Left forelimb (tissue), 1 donor: Measurements from ENCODE around the gene GOLGA2.

Source experiments
- DNase-seq: peaks from one replicate; pipeline ENCODE4 v3.0.0-alpha.2; 2018; ENCODE audit warnings: low spot score

Gene GOLGA2, protein sequence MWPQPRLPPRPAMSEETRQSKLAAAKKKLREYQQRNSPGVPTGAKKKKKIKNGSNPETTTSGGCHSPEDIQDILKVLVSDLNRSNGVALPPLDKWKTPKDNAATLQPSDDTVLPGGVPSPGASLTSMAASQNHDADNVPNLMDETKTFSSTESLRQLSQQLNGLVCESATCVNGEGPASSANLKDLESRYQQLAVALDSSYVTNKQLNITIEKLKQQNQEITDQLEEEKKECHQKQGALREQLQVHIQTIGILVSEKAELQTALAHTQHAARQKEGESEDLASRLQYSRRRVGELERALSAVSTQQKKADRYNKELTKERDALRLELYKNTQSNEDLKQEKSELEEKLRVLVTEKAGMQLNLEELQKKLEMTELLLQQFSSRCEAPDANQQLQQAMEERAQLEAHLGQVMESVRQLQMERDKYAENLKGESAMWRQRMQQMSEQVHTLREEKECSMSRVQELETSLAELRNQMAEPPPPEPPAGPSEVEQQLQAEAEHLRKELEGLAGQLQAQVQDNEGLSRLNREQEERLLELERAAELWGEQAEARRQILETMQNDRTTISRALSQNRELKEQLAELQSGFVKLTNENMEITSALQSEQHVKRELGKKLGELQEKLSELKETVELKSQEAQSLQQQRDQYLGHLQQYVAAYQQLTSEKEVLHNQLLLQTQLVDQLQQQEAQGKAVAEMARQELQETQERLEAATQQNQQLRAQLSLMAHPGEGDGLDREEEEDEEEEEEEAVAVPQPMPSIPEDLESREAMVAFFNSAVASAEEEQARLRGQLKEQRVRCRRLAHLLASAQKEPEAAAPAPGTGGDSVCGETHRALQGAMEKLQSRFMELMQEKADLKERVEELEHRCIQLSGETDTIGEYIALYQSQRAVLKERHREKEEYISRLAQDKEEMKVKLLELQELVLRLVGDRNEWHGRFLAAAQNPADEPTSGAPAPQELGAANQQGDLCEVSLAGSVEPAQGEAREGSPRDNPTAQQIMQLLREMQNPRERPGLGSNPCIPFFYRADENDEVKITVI

DNA sequence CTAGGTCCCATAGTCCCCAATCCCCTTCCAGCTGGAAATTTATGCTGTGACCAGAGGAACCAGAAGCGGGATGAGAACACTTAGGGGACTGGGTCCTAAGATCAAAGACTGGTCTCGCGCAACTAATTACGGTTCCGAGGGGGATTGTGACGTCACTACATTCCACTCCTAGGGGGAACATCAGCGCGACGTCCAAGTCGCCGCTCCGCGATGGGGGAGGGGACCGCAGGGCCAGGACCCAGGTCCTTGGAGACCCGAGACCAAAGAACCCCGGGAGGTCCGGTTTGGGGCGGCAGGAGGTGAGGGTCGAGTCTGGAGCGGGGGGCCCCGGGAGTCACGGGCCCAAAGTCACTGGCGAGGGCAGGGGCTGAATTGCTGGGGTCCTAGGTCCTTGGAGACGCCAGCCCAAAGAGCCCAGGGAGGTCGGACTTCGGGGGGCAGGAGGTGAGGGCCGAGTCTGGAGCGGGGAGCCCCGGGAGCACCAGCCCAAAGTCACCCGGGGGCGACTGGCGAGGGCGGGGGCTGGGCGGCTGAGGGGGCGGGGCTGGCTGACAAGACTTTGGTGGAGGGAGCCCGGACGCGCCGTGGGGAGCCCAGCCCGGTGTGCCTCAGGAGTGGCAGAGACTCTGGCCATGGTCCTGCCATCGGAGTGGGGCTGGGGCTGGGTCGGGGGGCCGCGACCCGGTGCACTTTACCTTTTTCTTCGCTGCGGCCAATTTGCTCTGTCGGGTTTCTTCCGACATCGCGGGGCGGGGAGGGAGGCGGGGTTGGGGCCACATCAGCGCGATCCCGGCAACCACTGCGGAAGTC lies at the start of gene GOLGA2:
GOLGA2 (minus strand) TSS at position 810 of the 810 bp plus-strand sequence; CDS start at position 779, 31 bp downstream.
- DNase-seq, result no peak

GRCh38 chr9:128324401-128324800 lies 48.6 kb upstream of the GOLGA2 start:
- no peak for DNase-seq

DNA sequence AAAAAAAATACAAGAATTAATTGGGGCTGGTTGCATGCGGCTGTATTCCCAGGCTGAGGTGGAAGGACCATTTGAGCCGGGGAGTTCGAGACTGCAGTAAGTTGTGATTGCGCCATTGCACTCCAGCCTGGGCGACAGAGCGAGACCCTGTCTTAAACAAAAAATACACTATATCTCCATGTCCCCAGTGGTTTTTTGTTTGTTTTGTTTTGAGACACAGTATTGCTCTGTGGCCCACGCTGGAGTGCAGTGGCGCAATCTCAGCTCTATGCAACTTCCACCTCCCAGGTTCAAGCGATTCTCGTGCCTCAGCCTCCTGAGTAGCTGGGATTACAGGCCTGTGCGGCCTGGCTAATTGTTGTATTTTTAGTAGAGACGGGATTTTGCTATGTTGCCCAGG lies 48.0 kb upstream of the GOLGA2 start:
- DNase-seq, result no peak

DNA sequence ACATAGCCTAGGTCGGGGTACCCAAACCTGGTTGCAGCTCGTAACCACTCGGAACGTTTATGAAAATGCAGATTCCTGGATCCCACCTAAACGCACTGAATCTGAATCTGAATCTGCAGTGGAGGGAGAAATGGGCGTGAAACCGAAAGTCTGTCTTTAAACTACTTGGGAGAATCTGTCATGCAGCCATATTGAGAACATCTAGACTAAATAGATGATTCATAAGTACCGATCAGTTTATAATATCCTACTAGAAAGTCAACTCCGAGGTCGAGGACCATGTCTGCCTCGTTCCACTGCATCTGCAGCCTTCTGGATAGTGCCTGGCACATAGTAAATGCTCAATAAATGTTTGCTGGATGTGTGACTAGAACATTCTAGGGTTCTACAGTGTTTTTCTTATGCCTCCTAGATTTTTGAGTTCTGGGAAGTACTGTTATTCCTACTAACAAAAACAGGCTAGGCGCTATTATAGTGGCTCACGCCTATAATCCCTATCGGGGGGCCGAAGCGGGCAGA lies 47.5 kb upstream of the GOLGA2 start:
- DNase-seq, result no peak

DNA sequence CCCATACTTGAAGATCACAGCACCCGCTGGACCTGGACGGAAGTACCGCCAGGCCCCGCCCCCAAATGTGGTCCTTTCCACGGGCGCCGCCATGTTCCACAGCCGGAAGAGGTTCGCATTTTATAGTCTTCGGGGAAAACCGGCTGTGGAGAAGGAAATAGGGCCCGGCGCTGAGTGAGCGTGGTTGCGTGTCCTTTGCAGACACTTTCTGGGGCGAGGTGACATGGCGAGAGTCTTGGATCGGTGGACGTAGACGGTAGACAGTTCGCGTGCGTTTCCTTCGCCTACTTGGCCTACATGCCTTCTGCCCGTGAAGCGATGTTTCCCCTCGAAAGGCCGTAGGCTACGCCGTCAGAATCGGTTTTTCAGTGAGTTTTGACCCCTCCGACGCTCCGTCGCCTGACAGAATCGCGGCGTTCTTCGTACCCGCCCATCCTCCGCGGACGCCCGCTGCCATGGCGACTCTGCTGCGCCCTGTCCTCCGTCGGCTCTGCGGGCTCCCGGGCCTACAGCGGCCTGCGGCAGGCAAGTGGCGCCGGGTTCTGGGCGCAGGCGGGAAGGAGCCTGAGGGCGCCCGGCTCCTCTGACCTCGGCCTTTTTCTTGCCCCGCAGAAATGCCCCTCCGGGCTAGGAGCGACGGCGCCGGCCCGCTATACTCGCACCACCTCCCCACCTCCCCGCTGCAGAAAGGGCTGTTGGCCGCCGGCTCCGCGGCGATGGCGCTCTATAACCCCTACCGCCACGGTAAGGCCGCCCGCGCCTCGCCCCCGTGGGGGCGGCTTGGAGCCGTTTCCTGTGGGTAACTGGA lies 46.8 kb upstream of the GOLGA2 start, which contains the start of the genes COQ4 and TRUB2:
COQ4 (plus strand) TSS at position 436 of the 808 bp plus-strand sequence; CDS start at position 456, 20 bp downstream.
TRUB2 (minus strand) TSS at position 44 of the 808 bp plus-strand sequence; CDS start at position 5, 39 bp downstream.
- peak; percentile 97 for DNase-seq

GRCh38 chr9:128321879-128322403 lies 46.1 kb upstream of the GOLGA2 start:
- DNase-seq, result no peak

DNA sequence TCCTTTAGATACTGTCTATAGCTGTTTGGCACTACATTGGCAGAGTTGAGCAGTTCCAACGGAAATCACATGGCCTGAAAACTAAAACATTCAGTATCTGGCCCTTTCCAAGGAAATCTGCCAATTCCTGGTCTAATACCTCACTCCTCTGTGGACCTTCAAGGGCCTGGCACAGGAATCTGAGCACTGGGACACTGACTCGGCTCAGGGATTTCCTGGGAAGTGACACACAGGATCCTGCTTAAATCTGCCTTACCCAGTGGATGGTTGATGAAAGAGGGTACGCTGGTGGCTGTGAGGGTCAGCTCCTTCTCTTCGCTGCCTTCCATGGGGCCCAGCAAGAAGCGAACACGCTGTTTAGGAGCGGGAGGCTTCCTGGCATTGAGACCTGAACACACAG lies 45.5 kb upstream of the GOLGA2 start:
- DNase-seq, result no peak

DNA sequence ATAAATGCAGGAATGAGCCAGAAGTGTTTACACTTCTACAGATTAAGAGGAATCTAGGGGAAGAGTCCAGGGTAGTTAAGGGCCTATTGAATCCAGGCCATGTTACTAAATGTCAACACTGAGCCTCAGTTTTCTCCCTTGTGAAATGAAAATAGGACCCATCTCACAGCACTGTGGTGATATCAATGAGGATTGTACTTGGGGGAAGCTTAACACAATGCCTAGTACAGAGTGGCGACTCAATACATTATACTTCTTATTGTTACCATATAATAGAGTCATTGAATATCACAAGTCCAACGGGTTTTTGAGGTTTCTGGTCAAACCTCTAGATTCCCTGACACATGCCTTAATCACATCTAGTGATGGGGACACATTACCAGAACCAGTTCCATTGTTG lies 41.8 kb upstream of the GOLGA2 start:
- no peak for DNase-seq

DNA sequence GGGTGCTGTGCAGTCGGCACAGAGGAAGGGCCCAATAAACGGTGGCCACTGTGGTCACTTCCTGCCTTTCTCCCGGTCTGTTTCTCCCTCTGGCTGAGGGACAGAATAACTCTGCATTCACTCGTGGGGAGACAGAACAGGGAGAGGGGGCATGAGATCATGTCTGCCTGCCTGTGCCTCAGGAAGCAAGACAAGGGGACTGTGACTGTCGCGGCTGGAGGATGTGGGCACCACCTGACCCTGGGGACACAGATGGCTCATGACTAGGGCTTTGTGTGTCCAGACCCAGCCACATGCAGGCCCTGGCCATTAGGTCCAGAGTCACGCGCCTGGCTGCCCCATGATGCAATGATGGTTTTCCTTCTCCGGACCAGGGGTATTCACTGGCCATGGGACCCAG lies 40.6 kb upstream of the GOLGA2 start:
- no peak for DNase-seq

DNA sequence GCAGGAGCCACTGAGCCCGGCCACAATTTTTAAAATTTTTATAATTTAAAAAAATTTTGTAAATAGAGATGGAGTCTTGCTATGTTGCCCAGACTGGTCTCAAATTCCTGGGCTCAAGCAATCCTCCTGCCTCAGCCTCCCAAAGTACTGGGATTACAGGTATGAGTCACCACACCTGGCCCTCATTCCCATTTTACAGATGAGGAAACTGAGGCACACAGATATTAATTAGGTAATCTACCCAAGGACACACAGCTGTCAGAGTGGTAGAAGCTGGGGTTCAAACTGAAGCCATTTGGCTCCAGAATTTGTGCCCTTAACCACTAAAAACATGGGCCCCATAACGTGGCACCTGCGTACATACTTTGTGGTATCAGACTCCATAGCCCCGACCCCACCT lies 38.9 kb upstream of the GOLGA2 start:
- no peak for DNase-seq

- DNase-seq, result no peak
Measured at GRCh38 chr9:128310461-128310860, 34.7 kb upstream of the GOLGA2 start.

- DNase-seq, result no peak
Measured at GRCh38 chr9:128309551-128309950, 33.7 kb upstream of the GOLGA2 start.

GRCh38 chr9:128304971-128305288 lies 29.1 kb upstream of the GOLGA2 start:
- no peak for DNase-seq

DNA sequence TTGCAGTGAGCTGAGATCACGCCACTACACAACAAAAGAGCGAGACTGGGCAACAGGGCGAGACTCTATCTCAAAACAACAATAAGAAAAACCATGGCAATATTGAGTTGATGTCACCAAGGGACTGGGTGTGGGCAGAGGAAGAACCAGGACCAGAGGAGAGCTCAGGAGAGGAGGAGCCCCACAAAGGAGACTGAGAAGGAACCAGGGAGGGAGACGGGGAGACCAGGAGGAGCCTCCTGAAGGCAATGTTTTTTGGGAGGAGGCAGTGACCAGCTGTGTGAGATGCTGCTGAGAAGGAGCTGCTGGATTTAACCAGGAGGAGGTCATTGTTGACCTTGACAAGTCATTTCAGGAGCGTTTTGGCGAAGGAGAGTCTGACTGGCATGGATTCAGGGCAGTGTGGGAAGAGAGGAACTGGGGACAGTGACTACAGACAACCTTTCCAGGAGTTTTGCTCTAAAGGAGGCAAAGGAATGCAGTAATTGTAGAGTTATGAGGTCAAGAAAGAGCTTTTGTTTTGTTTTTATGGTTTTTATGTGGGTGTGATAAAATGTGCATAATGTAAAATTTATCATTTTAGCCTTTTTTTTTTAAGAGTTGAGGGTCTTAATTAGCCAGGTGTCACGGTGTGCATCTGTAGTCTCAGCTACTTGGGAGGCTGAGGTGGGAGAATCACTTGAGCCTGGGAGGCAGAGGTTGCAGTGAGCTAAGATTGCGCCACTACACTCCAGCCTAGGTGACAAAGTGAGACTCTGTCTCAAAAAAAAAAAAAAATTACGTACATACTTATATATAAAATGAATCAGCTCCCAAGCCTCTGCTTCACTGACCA lies 28.5 kb upstream of the GOLGA2 start:
- no peak for DNase-seq

DNA sequence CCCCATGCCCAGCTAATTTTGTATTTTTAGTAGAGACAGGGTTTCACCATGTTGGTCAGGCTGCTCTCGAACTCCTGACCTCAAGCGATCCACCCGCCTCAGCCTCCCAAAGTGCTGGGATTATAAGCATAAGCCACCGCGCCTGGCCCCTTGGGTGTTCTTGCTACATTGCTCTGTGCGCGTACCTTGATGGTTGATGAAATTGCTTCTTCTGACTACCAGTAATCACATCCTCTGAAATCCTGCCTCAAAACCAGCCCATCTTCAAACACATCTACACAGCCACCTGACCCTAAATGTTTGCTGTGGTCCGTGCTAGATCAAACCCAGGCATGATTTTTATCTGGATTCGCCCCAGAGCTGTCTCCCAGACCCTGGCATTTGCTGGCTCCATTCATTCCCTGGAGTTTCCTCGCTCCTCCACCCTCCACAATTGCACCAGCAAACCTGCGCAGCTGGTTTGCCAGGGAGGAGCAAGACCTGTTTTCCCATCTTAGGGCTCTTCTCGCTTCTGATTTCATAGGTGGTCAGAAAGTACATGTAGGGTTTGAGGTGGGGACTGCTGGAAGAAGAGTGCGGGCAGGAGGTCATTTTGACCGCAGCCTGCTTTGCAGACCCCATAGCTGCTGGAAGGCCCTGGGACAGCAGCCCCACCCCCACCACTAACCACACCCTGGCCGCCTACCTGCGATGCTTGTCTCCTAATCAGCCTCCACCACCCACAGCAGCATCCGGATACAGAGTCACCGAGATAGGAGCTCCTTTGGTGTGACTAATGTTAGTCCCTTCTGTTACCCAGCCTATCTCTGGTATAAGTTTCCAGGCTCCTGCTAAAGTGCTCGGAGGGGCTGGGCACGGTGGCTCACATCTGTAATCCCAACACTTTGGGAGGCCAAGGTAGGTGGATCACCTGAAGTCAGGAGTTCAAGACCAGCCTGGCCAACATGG lies 23.0 kb upstream of the GOLGA2 start:
- DNase-seq, result no peak

- no peak for DNase-seq
Measured at GRCh38 chr9:128297221-128297773, 21.5 kb upstream of the GOLGA2 start.

DNA sequence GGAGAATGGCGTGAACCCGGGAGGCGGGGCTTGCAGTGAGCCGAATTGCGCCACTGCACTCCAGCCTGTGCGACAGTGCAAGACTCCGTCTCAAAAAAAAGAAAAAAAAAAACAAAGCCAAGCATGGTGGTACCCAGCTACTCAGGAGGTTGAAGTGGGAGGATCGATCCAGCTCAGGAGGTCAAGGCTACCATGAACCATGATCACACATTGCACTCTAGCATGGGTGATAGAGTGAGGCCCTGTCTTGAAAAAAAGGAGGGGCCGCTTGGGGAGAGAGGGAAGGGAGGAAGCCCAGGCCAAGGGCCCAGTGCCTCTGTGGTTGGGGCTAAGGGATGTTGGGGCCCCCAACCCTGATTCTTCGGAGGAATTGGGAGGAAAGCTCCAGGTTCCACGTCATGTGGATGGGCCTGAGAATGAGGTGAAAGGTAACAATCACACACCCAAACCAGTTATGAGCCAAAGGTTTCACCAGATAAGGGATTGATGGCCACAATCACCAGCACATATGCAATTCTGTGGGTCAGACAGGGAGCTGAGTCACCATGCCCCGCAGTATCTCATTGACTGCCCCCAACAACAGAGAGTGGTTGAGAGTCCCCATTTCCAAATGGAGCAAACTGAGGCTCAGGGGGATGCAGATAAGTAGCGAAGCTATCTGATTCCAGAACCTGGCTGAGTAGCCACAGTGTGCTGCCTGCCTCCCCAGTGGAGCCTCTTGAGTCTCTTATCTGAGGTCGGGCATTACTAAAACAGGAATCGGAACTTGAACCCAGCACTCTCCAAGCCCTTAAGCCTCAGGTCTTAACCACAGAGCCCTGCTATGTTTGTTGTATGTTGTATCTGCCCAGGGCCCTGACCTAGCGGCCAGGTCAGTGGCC lies 20.8 kb upstream of the GOLGA2 start:
- DNase-seq, result no peak
